GM12891 (cell line): ENCODE measurements around the gene ATXN1L.
A peak's percentile ranks its signal among the peaks of the same experiment; 100 is the strongest.

Experiments
- POLR2A ChIP-seq: IDR thresholded peaks from 2 replicates; pipeline ENCODE4 v1.6.1; 2011; ENCODE audit warnings: low read depth, low read length, control low read depth
- POLR2AphosphoS5 ChIP-seq: IDR thresholded peaks from 2 replicates; pipeline ENCODE4 v1.6.1; 2011; ENCODE audit warnings: low read depth, low read length, control low read depth
- SPI1 ChIP-seq: IDR thresholded peaks from 2 replicates; pipeline ENCODE4 v1.6.1; 2011; ENCODE audit warnings: low read depth, low read length, control low read depth

GRCh38 chr16:71843572-71843971 lies 2.2 kb upstream of the ATXN1L start:
- peak; percentile 35; the same call in 1 of the 2 replicates for TF ChIP-seq SPI1
- TF ChIP-seq POLR2A = no peak
- no peak for TF ChIP-seq POLR2AphosphoS5
